K562 (cell line): ENCODE results near the gene GHDC. TPM values are rescaled to one million over a fixed set of nuclear protein-coding genes. Genes with fewer than 3 reads are reported as not detected.
A peak's percentile ranks its signal among the peaks of the same experiment; 100 is the strongest.

Source experiments
- ASH1L ChIP-seq: fragments of 450-650 bp; IDR thresholded peaks from 2 replicates; pipeline ENCODE4 v1.6.1; 2018; ENCODE audit warnings: borderline replicate concordance, mild to moderate bottlenecking, low read depth; ENCODE audit not compliant: partially characterized antibody
- FOXJ3 ChIP-seq: sonication (generic); formaldehyde crosslinking; IDR thresholded peaks from 2 replicates; pipeline ENCODE4 v1.4.0; 2020; ENCODE audit warnings: mild to moderate bottlenecking, missing genetic modification reagents
- KHSRP ChIP-seq: fragments of 450-650 bp; IDR thresholded peaks from 2 replicates; pipeline ENCODE4 v1.6.1; 2017
- KLF16 ChIP-seq: IDR thresholded peaks from 2 replicates; pipeline ENCODE4 v1.6.1; 2016; ENCODE audit warnings: antibody characterized with exemption
- NELFE ChIP-seq: IDR thresholded peaks from 2 replicates; pipeline ENCODE4 v1.6.1; 2011; ENCODE audit warnings: mild to moderate bottlenecking; ENCODE audit not compliant: insufficient read depth, insufficient read length
- NFE2L1 ChIP-seq: fragments of 450-650 bp; IDR thresholded peaks from 2 replicates; pipeline ENCODE4 v1.6.1; 2016; ENCODE audit warnings: missing genetic modification characterization, low read depth, mild to moderate bottlenecking, missing compliant biosample characterization, moderate library complexity, borderline replicate concordance
- PTRF ChIP-seq: fragments of 450-650 bp; IDR thresholded peaks from 2 replicates; pipeline ENCODE4 v1.6.1; 2016; ENCODE audit warnings: mild to moderate bottlenecking, missing genetic modification characterization, missing compliant biosample characterization
- SRF ChIP-seq, 2 experiments: fragments of 250-450, 450-650 bp in 1 of 2; sonication (Bioruptor Pico) in 1 of 2; sonication (generic) in 1 of 2; formaldehyde crosslinking; IDR thresholded peaks; 2 replicates each; pipeline versions ENCODE4 v1.5.0 to v1.5.1; 2020 to 2022; ENCODE audit warnings: mild to moderate bottlenecking in 1 of 2, missing genetic modification reagents in 1 of 2
- ZNF311 ChIP-seq: fragments of 250-450 bp; sonication (Bioruptor Pico); IDR thresholded peaks from 2 replicates; pipeline ENCODE4 v1.4.0; 2020; ENCODE audit warnings: mild to moderate bottlenecking, moderate library complexity
- ZNF586 ChIP-seq: fragments of 450-650 bp; formaldehyde crosslinking; conservative IDR thresholded peaks from 2 replicates; pipeline ENCODE4 v1.4.0; 2020; ENCODE audit warnings: mild to moderate bottlenecking, moderate library complexity
- ZSCAN29 ChIP-seq: fragments of 450-650 bp; IDR thresholded peaks from 2 replicates; pipeline ENCODE4 v1.6.1; 2017
- polyA plus RNA-seq, 8 experiments: library from polyadenylated mRNA; depleted of rRNA in 4 of 8; stranded (reverse) in 5 of 8; unstranded in 3 of 8; fragments of >200 nt; fragmentation: Nextera tagmentation in 2 of 8; fragmentation: Illumina TruSeq in 1 of 8; extraction: Ambion mirVana in 2 of 8; extraction: Trizol in 1 of 8; gene quantifications; 2 replicates each; pipeline versions ENCODE4 v1.2.1 to v1.2.3, GENCODE V29; 2011 to 2014; ENCODE audit warnings: inconsistent platforms in 1 of 8, missing spikeins in 1 of 8
- total RNA-seq, 7 experiments: library from RNA; depleted of rRNA in 6 of 7; stranded (reverse); fragments of >200 nt in 6 of 7; fragmentation: Illumina TruSeq in 2 of 7; extraction: Trizol in 2 of 7; gene quantifications; 2 replicates each; pipeline versions ENCODE4 v1.2.1 to v1.2.3, GENCODE V29; 2011 to 2021; ENCODE audit warnings: low replicate concordance in 1 of 7
- TF ChIP-seq, protein P1 (sequence below), 2 experiments: fragments of 450-650 bp in 1 of 2; sonication (generic) in 1 of 2; formaldehyde crosslinking in 1 of 2; IDR thresholded peaks; 2 replicates each; pipeline versions ENCODE4 v1.7.1 to v1.9.0; 2016 to 2022; ENCODE audit warnings: inconsistent platforms in 1 of 2, mild to moderate bottlenecking in 1 of 2, missing genetic modification reagents in 1 of 2
- TF ChIP-seq, protein P2 (sequence below): fragments of 450-650 bp; IDR thresholded peaks from 2 replicates; pipeline ENCODE4 v1.6.1; 2016; ENCODE audit warnings: borderline replicate concordance

The GHDC gene
- total and polyA plus RNA-seq, 9 of the 15 experiments (the other 6 are each of a cell fraction or from before 2014, with no cell fraction given): 0.65 to 23.2 (median 11.2) TPM

DNA sequence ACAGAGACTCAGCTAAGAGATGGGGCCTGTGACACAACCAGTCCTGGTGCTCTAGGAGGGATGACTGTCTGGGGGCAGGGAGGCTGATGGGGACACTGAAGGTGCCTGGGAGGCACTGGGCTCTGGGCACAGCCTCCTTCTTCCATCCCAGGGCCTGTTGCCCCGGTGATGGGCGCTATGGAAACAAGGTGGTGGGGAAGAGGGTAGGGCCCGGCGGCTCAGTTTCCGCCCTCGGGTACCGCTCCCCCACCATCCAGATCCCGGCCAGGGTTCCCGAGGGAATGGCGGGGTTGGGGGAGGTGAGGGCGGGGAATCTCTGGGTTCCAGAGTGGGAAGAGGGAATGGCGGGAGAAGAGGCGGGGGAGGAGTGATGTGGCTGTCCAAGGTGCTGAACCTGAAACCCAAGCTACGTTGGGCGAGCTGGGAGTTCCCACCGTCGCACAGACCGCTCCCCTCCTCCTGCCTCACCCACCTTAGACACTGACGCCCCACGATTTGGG, 14.3 kb downstream of the GHDC start (continued):
- TF ChIP-seq, protein P1, sequence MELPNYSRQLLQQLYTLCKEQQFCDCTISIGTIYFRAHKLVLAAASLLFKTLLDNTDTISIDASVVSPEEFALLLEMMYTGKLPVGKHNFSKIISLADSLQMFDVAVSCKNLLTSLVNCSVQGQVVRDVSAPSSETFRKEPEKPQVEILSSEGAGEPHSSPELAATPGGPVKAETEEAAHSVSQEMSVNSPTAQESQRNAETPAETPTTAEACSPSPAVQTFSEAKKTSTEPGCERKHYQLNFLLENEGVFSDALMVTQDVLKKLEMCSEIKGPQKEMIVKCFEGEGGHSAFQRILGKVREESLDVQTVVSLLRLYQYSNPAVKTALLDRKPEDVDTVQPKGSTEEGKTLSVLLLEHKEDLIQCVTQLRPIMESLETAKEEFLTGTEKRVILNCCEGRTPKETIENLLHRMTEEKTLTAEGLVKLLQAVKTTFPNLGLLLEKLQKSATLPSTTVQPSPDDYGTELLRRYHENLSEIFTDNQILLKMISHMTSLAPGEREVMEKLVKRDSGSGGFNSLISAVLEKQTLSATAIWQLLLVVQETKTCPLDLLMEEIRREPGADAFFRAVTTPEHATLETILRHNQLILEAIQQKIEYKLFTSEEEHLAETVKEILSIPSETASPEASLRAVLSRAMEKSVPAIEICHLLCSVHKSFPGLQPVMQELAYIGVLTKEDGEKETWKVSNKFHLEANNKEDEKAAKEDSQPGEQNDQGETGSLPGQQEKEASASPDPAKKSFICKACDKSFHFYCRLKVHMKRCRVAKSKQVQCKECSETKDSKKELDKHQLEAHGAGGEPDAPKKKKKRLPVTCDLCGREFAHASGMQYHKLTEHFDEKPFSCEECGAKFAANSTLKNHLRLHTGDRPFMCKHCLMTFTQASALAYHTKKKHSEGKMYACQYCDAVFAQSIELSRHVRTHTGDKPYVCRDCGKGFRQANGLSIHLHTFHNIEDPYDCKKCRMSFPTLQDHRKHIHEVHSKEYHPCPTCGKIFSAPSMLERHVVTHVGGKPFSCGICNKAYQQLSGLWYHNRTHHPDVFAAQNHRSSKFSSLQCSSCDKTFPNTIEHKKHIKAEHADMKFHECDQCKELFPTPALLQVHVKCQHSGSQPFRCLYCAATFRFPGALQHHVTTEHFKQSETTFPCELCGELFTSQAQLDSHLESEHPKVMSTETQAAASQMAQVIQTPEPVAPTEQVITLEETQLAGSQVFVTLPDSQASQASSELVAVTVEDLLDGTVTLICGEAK (IDR thresholded peaks at IDR 0.05): 0 out of 2 replicates have a peak, but pooled peaks have one; percentile 24
- TF ChIP-seq, protein P1 (CRISPR knock-in tag; IDR thresholded peaks at IDR 0.05): no peak
- no peak for TF ChIP-seq KHSRP
- TF ChIP-seq, protein P2, sequence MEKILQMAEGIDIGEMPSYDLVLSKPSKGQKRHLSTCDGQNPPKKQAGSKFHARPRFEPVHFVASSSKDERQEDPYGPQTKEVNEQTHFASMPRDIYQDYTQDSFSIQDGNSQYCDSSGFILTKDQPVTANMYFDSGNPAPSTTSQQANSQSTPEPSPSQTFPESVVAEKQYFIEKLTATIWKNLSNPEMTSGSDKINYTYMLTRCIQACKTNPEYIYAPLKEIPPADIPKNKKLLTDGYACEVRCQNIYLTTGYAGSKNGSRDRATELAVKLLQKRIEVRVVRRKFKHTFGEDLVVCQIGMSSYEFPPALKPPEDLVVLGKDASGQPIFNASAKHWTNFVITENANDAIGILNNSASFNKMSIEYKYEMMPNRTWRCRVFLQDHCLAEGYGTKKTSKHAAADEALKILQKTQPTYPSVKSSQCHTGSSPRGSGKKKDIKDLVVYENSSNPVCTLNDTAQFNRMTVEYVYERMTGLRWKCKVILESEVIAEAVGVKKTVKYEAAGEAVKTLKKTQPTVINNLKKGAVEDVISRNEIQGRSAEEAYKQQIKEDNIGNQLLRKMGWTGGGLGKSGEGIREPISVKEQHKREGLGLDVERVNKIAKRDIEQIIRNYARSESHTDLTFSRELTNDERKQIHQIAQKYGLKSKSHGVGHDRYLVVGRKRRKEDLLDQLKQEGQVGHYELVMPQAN: no peak
- no peak for TF ChIP-seq ZNF586 (CRISPR knock-in tag)
- TF ChIP-seq KLF16: peak; percentile 37; the same call in 1 of the 2 replicates
- no peak for TF ChIP-seq ZSCAN29
- no peak for TF ChIP-seq PTRF (tag)
- no peak for TF ChIP-seq ZNF311
- no peak for TF ChIP-seq NELFE
- TF ChIP-seq SRF (CRISPR knock-in tag; IDR thresholded peaks at IDR 0.05): 0 out of 4 replicates have a peak, but pooled peaks of 1 of the 2 experiments have one; percentile 31
- no peak for TF ChIP-seq NFE2L1
- TF ChIP-seq ASH1L: no peak
- TF ChIP-seq FOXJ3 (CRISPR knock-in tag): no peak
